Dedifferentiated amniotic fluid mesenchymal stem cell (primary cell): Measurements from ENCODE around the gene CHURC1.

Source experiments
- DNase-seq: peaks from one replicate; pipeline ENCODE4 v3.0.0-alpha.2; 2016; ENCODE audit errors: extremely low spot score

The CHURC1 gene

DNA sequence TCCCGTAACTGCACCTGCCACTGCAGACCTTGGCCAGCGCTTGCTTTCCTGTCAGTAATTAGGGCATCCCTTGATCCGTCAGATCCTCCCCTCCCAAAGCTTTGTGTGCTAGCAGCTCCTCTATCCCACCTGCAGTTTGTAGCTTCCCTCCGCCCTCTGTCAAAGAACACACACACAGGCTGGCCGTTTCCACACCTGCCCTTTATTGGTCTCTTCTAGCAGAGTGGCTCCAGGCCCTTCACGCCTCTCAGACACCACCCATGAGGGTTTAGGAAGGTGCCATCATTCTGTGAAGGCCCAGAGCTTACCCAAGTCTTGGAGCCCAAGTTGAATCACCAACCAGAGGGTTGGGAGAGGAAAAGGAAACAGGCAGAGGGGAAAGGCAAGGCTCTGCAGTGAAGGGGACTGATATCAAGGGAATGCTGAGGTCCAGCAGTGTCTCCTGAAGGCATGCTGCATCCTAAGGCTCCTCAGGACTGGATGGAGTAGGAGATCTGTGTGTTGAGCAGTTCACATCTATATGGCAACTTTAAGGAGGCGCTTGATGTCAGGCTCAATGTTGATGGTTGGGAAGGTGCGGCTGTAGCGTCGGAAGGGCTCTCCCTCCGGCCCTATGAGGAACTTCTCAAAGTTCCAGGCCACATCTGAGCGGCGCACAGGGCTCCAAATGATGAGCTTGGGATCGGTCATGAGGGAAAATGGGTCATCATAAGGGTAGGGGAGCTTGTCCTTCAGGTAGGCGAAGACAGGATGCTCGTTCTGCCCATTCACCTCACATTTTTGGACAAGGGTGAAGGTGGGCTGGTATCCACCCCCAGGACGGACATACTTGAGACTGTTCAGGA, 24.9 kb downstream of the CHURC1 start:
- no peak for DNase-seq

GRCh38 chr14:64939817-64940190, 25.5 kb downstream of the CHURC1 start:
- DNase-seq, result no peak

DNA sequence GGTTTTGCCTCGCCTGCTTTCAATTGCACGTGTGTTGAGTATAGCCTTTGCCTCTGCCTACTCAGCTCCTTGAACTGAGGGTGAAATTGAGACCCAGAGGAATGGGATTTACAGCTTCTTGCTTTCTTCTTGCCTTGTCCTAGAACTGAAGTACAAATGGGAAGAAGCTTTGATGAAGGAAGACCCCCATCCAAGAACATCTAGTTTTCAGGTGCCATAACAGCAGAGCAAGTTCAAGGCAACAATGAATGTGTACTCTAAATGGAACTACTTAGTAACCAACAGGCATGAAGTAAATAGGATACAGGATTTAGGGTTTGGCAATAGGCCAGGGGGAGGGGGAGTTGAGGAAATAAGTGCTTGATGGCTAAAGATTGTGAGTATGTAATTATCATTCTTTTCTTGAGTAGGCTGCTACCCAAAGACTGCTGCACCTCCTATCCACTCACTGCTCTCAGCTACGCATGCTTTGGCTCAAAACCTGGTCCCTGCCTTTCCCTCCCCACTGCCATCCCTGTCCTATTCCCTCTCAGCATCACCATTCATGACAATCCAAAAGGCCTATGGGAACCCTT, 26.2 kb downstream of the CHURC1 start:
- no peak for DNase-seq

DNA sequence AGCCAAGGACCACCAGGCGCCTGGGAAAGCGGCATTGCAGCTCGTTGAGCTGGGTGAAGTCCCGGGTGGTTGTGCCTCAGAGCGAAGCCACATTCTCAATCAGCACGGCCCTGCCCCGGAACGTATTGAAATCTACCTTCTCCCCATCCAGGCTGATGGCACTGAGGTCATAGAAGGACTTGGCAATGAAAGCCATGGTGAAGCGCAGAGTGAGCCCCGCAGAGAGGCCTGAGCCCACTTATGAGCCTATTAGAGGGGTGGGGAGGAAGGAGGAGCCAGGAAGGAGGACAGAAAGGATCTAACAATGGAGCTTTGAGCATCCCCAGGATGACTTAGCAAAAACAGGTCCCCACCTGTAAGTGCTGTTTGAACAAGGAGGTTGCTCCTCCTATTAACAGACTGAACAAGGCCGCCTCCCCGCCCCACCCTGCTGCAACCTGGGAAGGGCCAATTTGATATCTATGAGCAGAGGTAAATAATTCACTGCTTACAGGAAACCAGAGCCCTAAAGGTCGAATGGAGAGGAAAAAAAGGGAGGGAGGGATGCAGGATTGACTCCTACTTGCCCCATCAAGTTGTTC, 28.4 kb downstream of the CHURC1 start, which contains the start of gene GPX2:
Gene GPX2 (minus strand): TSS at position 215 of the 581 bp plus-strand sequence. CDS start 19 bp downstream, at position 196.
- DNase-seq, result no peak

DNA sequence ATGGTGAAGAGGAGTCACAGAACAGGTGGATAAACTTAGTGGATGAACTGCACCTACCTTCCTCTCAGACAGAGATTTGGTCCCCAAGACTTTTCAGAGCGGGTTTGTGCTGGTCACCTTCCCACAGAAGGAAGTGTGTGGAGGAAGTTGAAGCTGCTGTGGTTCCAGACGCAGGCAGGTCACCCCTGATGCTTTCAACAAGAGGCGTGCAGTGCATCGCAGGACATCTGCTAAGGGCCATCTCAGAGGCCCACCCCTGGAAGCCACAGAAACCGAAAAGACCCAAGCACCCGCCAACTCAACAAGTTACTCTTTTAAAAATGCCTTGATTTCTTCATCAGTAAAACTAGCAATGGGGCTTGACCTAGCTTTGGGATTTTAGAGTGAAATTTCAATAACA, 29.3 kb downstream of the CHURC1 start:
- DNase-seq, result no peak

DNA sequence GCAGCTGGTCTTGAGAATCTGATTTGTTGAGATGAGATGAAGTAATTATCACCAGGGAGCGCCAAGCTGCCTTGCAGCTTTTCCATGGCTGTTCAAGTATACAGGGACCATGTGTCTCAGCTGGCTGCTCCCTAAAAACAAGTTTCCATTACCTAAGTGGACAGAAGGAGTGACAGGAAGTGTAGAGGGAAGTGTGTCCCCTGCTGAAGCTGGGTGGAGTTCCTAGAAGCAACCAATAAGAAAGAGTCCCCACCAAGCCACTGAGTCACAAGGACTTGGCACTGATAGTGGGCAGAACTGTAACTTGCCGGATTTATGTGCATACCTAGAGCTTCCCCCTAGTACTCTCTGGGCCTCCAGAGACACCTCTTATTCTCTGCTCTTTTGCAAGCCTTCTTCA, 29.8 kb downstream of the CHURC1 start:
- DNase-seq, result no peak

GRCh38 chr14:64944861-64945260, 30.6 kb downstream of the CHURC1 start:
- no peak for DNase-seq

GRCh38 chr14:64945431-64946178, 31.4 kb downstream of the CHURC1 start:
- DNase-seq, result no peak

DNA sequence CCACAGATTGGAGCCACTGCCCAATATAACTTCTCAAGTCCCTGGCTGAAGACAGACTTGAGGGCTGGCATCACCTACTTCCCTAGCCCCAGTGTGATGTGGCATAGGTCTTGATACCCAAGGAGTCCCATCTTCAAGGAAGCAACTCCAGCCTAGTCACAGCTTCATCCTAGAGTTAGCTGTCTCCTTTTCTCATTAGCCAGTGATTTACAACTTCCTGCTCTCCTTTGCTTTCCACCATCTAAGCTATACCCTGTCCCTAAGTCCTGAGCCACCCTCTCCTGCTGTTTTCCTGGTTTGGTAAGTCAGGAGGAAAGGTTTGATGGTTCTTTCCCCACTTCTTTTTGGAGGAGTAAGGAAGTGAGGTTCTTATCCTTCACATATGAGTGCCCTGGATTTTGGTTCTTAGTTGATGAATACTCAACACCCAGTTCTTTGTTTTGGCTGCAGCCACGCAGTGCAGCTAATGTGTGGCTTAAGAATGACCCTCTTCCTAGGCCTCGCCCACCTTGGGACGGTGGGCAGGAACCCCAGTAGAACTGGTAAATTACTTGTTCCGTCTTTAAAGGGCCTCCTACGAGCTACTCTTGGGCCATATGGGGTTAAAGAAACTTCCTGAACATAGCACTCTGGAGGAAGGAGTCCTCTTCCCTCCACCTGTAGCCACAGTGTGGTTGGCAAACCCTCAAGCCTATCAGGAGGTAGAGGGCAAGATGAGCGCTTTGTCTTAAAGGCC, 32.2 kb downstream of the CHURC1 start:
- DNase-seq, result no peak

- no peak for DNase-seq
Measured at GRCh38 chr14:64947710-64948611, 33.7 kb downstream of the CHURC1 start.

DNA sequence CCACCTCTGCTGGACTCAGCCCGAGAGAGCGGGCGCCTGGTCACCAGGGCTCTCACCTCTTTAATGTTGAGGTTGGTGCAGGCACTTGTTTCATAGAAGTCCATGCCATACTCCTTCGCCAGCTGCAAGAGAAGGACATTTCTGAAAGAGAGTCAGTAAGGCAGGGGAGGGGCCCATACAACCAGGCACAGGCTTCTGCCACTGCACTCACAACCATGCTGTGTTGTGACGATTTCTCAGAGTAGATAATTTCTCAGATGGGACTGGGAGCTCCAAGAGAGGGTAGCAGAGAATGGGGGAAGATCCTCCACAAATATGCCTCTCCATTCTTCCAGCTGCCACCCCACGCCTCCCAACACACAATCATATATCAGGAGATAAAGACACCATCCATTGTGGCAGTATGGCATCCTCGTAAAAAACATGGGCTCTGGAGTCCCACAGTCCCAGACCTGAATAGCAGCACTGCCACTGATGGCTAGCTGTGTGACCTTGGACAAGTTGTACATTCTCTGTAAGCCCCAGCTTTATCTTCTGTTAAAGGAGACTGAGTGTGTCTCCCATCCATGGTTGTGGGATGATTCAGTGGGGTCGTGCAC, 34.5 kb downstream of the CHURC1 start:
- DNase-seq, result no peak

- DNase-seq, result no peak
Measured at GRCh38 chr14:64950889-64951288, 36.6 kb downstream of the CHURC1 start.

GRCh38 chr14:64951291-64951690, 37.0 kb downstream of the CHURC1 start:
- no peak for DNase-seq

DNA sequence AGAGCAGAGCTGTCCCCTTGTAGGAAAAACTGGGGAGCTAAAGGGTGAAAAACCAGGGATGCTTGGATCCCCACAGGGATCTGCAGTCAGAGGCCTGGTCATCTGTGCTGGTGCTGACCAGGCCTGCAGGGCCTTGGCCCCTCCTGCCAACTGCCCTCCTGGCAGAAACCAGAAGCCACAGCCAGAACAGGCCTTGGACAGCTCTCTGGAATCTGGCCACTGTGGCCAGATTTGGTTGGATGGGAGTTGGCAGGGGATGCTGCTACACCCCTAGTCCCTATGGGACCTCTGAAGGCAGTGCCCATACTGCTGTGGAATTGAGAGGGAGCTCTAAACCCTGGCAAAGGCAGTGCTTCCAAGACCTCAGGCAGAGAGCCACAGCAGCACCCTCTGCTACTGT, 37.5 kb downstream of the CHURC1 start:
- DNase-seq, result no peak

DNA sequence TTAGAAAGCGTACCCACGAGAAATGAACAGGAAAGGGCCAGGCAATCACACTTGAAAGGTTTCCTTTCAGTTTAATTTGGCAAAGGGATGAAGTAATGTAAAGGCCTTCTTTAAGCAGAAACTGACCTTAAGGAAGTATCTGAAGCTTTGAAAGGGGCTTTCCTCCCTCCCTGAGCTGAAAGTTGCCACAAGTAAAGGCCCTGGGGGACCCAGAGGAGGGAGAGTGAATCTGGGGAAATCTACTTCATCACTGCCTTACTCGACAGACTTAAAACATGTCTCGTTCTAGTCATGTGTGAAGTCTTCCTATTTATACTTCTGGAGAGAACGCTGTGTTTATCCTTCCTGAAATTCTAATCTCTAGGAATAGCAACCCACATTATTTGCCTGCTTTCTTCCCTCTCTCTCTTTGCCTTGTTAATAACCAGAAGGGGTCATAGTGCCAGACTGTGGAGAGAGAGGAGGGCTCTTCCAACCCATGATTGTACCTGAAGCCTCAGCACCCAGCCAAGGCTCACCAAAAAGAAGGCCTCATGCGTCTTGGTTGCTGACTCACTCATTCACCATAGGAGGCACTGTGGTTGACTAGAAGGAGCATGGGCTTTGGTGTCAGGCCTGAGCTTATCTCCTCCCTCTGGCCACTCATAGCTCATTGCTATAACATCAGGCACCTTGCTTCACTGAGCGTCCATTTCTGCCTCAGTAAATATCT, 38.5 kb downstream of the CHURC1 start:
- DNase-seq, result no peak

GRCh38 chr14:64953310-64953654, 39.0 kb downstream of the CHURC1 start:
- DNase-seq, result no peak

- DNase-seq, result no peak
Measured at GRCh38 chr14:64953661-64954060, 39.4 kb downstream of the CHURC1 start.

DNA sequence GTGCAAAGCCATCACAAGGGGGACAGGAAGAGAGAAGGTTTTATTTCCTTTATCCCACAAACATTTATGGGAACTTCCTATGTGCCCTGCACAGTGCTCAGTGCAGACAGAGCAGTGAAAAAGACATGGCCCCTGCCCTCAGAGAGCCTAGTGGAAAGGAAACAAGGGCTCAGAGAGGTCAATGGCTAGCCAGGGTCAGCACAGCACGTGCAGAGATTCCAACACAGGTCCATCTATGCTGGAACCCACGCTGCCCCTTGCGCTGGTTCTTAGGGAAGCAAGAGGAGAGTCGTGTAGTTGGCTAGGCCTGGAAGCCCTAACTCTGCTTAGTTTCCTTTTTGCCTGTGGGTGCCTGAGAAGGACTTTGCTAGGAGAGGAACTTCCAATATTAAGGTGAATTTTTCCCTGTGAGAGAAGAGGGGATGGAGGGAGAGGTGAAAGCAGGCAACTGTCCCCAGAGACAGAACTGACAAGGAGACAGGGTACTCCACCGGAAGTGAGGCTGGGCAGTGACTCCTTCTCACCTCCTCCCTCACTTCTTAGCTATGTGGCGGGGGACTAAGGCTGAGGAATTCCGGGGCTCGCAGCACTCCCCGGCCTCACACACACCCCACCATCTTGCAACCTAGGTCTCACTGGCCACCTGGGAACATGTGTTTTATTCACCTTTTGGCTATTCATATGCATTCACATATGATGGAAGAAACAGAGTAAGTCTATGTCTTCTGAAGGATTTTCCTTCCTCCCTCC, 40.4 kb downstream of the CHURC1 start:
- no peak for DNase-seq

- DNase-seq, result no peak
Measured at GRCh38 chr14:64955297-64955696, 41.0 kb downstream of the CHURC1 start.
